Measurements from ENCODE around the gene ATG13. TPM values are rescaled to one million over a fixed set of nuclear protein-coding genes. Genes with fewer than 3 reads are reported as not detected.

The ATG13 gene
- total RNA-seq, 1 experiment from 2014 or later = 69.2 TPM

DNA sequence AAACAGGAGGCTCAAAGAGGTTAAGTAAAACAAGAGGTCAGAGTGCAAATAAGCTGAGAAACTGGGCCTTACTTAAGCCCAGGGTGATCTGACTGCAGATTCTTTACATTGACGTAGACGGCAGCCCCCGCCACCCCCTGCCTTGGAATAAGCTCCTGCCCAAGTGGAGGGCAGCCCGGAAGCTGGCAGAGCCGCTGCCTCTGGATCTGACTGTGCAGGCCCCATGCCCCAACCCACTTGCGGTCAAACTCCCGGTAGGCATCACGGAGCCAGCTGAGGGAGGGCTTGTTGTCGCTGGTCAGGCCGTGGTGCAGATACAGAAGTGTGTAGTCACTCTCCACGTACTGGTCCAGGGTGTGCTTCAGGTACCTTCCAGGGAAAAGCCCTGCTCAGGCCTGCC lies 64.5 kb downstream of the ATG13 start:
- CTCF ChIA-PET = no interaction called here

GRCh38 chr11:46682773-46683752 lies 65.7 kb downstream of the ATG13 start:
- no peaks in the 10 kb centered on the region for H3K9me3 ChIP-seq (ENCODE audit: control insufficient read depth in 1 of 2, insufficient read depth in 1 of 2, low read depth in 1 of 2, low read length in 2 of 2)
- no peaks in the 10 kb centered on the region for H3K9me2 ChIP-seq (ENCODE audit: insufficient read depth)
- DNase-seq (ENCODE audit: low read depth, low spot score) (peak; percentile 38), ATAC-seq (peak; percentile 80)
- peak overlapping the region; percentile 45 for H3K9ac ChIP-seq (ENCODE audit: low read length)
- BruUV-seq (replicated peaks) = no TSS peak
- no peak overlapping the region for H2AFZ ChIP-seq (ENCODE audit: low read depth, low read length, poor library complexity, severe bottlenecking)
- TF ChIP-seq POLR2AphosphoS5 (IDR thresholded peaks at IDR 0.05; ENCODE audit: low read depth, low read length) (no peak), CBX3 (IDR thresholded peaks at IDR 0.05; ENCODE audit: low read depth) (0 out of 2 replicates have a peak, but pooled peaks have one; percentile 13), JUND (IDR thresholded peaks at IDR 0.05) (peak; percentile 44; the same call in 1 of the 2 replicates), ZFX (IDR thresholded peaks at IDR 0.05) (no peak), SP1 (IDR thresholded peaks at IDR 0.05; ENCODE audit: low read depth) (no peak)
- no peaks in the 10 kb centered on the region for H4K20me1 ChIP-seq (ENCODE audit: insufficient read depth)
- intact Hi-C loops (cut with micrococcal nuclease) = no loop called here
- CTCF ChIA-PET = no interaction called here
- POLR2A ChIA-PET = interaction anchor here (1.3 kb wide), 1 partner anchor 17 kb away, joined by 3 read pairs; the partner anchor contains the start of genes ARHGAP1 and ZNF408
- peak overlapping the region; percentile 30; the same call in 1 of the 2 replicates for H3K27ac ChIP-seq (ENCODE audit: low read depth, low read length)
- no peaks in the 10 kb centered on the region for H3K27me3 ChIP-seq (ENCODE audit: insufficient read depth, low read length)
- H3K79me2 ChIP-seq (ENCODE audit: insufficient read depth, low read length) = no peaks in the 10 kb centered on the region
- RAD21 ChIA-PET (ENCODE audit: low non-redundant PET in 1 of 2, low total read pairs in 2 of 2, uncharacterized antibody in 2 of 2, unreplicated experiment in 2 of 2) = interaction anchor here in 1 of 2 experiments (0.6 kb wide), 1 partner anchor 10 kb away, joined by 3 read pairs; no protein-coding TSS in a partner anchor
- peak overlapping the region in 1 of 2 experiments; percentile 34; a peak in 2 of 4 replicates for H3K4me3 ChIP-seq (replicated peaks in 1 of 2; ENCODE audit: low read depth in 1 of 2, low read length in 2 of 2)
- peak overlapping the region; percentile 68 for H3K4me2 ChIP-seq (ENCODE audit: low read length)
- H3K36me3 ChIP-seq (ENCODE audit: control insufficient read depth in 1 of 2, insufficient read depth in 2 of 2, low read length in 2 of 2) = 0 out of 4 replicates have a peak, but pooled peaks cover 0 to 4% of the 10 kb centered on the region in 2 experiments
- peaks cover 4 to 20% of the 10 kb centered on the region in 2 experiments for H3K4me1 ChIP-seq (ENCODE audit: control insufficient read depth in 1 of 2, insufficient read depth in 2 of 2, low read length in 2 of 2)

More for the DNA sequence above, 64.5 kb downstream of the ATG13 start:
- Histone ChIP-seq H3K27ac (ENCODE audit: low read depth, low read length) (no peak overlapping the region), H3K4me3 (replicated peaks in 1 of 2; ENCODE audit: low read depth in 1 of 2, low read length in 2 of 2) (no peak overlapping the region), H3K79me2 (ENCODE audit: insufficient read depth, low read length) (no peaks in the 10 kb centered on the region), H3K4me2 (ENCODE audit: low read length) (no peak overlapping the region), H3K9me2 (ENCODE audit: insufficient read depth) (no peaks in the 10 kb centered on the region), H4K20me1 (ENCODE audit: insufficient read depth) (no peaks in the 10 kb centered on the region), H2AFZ (ENCODE audit: low read depth, low read length, poor library complexity, severe bottlenecking) (no peak overlapping the region), H3K4me1 (ENCODE audit: control insufficient read depth in 1 of 2, insufficient read depth in 2 of 2, low read length in 2 of 2) (peaks cover 4 to 20% of the 10 kb centered on the region in 2 experiments), H3K27me3 (ENCODE audit: insufficient read depth, low read length) (no peaks in the 10 kb centered on the region), H3K9me3 (ENCODE audit: control insufficient read depth in 1 of 2, insufficient read depth in 1 of 2, low read depth in 1 of 2, low read length in 2 of 2) (no peaks in the 10 kb centered on the region), H3K9ac (ENCODE audit: low read length) (no peak overlapping the region), H3K36me3 (ENCODE audit: control insufficient read depth in 1 of 2, insufficient read depth in 2 of 2, low read length in 2 of 2) (0 out of 4 replicates have a peak, but pooled peaks cover 0 to 4% of the 10 kb centered on the region in 2 experiments)
- TF ChIP-seq SRF (IDR thresholded peaks at IDR 0.05; ENCODE audit: low read depth) (no peak), ELF1 (IDR thresholded peaks at IDR 0.05; ENCODE audit: borderline replicate concordance, low read depth) (no peak), SP1 (IDR thresholded peaks at IDR 0.05; ENCODE audit: low read depth) (no peak)
- RAD21 ChIA-PET (ENCODE audit: low non-redundant PET in 1 of 2, low total read pairs in 2 of 2, uncharacterized antibody in 2 of 2, unreplicated experiment in 2 of 2) = no interaction called here
- ATAC-seq (no peak), DNase-seq (ENCODE audit: low read depth, low spot score) (no peak)
- no TSS peak for BruUV-seq (replicated peaks)
- intact Hi-C loops (cut with micrococcal nuclease) = no loop called here
- POLR2A ChIA-PET = no interaction called here
